ENCODE data around the gene EIF2B2.

Gene EIF2B2

DNA sequence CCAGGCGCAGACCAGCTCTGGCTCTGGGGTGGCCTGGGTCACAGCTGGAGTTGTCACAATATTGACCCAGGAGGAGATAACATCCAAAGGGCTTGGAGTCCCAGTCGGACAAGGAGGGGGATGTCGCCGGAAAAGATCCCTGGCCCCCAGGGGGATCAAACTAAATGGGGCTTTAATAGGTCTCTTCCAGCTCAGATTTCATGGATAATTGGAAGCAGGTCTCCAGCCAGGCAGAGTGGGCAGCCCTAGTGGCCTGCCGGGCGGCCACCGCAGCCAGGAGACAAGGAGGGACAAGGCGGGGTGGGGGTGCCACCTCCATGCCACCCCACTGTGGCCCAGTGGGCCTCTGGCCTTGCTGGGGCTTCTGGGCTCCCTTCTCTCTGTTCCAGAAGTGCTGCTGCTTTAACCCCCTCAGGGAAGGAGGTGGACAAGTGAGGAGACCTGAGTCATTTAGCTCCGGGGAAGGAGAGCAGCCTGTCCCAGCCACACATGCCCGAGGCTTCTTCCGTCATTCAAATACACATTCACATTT, 24.2 kb upstream of the EIF2B2 start:
- H3K4me3 ChIP-seq (ENCODE audit: low read depth, low read length): no peak overlapping the region
- TF ChIP-seq, protein P1, sequence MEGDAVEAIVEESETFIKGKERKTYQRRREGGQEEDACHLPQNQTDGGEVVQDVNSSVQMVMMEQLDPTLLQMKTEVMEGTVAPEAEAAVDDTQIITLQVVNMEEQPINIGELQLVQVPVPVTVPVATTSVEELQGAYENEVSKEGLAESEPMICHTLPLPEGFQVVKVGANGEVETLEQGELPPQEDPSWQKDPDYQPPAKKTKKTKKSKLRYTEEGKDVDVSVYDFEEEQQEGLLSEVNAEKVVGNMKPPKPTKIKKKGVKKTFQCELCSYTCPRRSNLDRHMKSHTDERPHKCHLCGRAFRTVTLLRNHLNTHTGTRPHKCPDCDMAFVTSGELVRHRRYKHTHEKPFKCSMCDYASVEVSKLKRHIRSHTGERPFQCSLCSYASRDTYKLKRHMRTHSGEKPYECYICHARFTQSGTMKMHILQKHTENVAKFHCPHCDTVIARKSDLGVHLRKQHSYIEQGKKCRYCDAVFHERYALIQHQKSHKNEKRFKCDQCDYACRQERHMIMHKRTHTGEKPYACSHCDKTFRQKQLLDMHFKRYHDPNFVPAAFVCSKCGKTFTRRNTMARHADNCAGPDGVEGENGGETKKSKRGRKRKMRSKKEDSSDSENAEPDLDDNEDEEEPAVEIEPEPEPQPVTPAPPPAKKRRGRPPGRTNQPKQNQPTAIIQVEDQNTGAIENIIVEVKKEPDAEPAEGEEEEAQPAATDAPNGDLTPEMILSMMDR (IDR thresholded peaks at IDR 0.05; ENCODE audit: low read depth, low read length): no peak
- DNase-seq (ENCODE audit: low read depth, low spot score): peak; percentile 23
- in situ Hi-C loops (cut with HindIII; ENCODE audit: low sequenced_read_pairs): no loop called here

DNA sequence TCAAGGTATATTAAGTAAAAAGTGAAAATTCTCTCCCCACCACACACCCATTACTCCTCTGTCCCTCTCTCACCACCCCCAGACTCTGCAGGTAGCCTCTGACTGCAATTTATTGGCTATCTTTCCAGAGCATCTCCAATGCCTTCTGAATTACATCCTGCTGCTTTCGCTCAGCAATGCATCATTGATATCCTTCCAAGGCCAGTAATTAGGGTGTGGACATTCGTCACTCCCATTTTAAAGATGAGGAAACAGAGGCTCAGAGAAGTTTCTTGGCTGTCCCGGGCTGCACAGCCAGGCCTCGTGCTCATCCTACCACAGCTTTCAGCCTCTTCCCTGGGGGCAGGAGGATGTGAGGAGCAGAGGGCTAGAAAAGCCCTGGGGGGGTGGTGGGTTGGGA, 23.7 kb upstream of the EIF2B2 start:
- TF ChIP-seq, protein P1 (IDR thresholded peaks at IDR 0.05; ENCODE audit: low read depth, low read length): no peak
- no peak overlapping the region for H3K4me3 ChIP-seq (ENCODE audit: low read depth, low read length)
- in situ Hi-C loops (cut with HindIII; ENCODE audit: low sequenced_read_pairs): no loop called here
- no peak for DNase-seq (ENCODE audit: low read depth, low spot score)

DNA sequence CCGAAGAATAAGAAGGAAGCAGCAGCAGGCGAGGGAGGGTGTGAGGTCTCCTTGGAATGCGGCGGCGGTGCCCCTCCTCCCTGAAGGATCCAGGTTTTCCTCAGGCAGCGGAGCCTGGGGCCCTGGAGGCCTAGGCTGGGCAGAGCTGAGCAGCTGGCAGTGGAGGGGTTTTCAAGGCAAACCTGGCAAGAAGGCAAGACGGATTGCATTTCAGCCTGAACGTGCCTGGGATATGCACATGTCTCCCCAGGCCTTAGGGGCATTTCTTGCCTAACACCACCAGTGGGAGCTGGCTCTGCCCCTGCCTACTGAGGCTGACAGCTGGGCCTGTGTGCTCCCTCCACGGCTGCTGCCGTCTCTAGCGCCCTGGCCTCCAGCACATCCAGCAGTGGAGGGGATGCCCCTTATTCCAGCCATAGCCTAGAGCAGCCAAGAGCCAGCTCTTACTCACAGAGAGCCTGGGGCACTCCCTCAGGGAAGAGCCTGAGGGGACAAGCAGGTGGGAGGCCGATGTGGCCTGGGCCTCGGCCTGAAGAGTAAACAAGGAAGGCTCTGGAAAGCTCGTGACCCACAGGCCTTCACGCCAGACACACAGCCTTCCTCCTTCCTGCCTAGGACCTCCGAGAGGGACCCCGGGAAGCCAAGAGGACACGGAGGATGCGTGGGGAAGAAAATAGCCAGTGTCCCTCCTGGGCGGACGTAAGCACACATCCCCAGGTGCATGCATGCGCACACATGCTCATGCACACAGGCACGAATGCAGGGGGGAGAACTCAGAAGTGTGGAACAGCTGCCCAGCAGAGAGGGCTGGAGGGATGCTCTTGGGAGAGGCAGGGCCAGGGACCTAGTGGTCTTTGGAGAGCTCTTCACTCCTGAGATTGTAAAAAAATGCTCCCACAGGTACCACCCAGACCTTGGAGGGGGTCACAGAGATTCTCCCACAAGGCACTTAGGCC, 23.0 kb upstream of the EIF2B2 start:
- TF ChIP-seq, protein P1 (IDR thresholded peaks at IDR 0.05; ENCODE audit: low read depth, low read length): peak; percentile 31
- in situ Hi-C loops (cut with HindIII; ENCODE audit: low sequenced_read_pairs): no loop called here
- DNase-seq (ENCODE audit: low read depth, low spot score): peak; percentile 47
- H3K4me3 ChIP-seq (ENCODE audit: low read depth, low read length): no peak overlapping the region

DNA sequence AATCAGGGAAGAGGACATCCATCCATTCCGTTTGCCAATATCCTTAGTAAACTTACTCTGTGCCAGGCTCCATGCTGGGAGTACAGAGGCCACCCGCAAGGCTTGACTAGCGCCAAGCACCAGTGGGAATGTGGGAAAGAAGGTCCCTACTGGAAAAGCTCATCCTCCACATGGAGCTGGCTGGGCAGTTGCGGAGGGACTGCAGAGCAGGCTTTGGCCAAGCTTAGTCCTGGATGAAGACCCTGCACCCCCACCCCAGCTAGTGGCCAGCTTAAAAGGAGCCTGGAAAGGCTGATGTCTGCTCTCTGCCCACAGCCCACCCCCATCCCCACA, 22.4 kb upstream of the EIF2B2 start:
- TF ChIP-seq, protein P1 (IDR thresholded peaks at IDR 0.05; ENCODE audit: low read depth, low read length): no peak
- in situ Hi-C loops (cut with HindIII; ENCODE audit: low sequenced_read_pairs): no loop called here
- no peak overlapping the region for H3K4me3 ChIP-seq (ENCODE audit: low read depth, low read length)
- DNase-seq (ENCODE audit: low read depth, low spot score): peak; percentile 54

DNA sequence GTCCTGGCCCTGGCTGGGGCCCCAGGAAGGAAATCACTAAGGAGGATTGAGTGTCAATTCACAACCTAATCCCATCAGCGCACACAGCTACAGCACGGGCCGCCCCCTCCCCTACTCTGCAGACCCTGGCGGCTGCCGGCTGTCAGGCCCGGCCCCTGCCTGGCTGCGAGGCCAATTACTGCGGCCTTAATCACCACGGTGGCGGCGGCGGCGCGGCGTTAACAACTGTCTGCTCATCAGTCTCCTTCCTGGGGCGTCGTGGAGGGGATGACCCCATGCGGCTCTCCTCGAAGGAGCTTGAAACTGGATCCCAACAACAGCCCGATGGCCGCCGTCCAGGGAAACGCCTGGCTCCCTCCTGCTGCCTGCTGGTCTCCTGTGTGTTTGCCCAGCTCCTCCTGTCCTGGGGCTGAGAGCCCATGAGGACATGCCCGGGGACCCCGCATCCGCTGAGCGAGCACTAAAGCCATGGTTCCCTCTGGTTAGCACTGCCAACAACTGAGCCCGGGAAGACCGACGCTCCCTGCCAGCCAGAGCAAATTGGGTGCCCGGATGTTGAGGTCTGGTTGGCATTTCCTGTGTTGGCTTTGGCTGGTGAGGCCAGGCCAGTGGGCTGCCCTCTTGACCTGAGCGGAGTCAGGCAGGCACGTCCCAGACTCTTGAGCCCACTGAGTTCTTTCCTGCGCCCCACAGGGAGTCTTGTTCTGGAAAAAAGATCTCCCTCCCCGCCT, 21.8 kb upstream of the EIF2B2 start:
- TF ChIP-seq, protein P1 (IDR thresholded peaks at IDR 0.05; ENCODE audit: low read depth, low read length): peak; percentile 3
- in situ Hi-C loops (cut with HindIII; ENCODE audit: low sequenced_read_pairs): no loop called here
- no peak overlapping the region for H3K4me3 ChIP-seq (ENCODE audit: low read depth, low read length)
- peak; percentile 90 for DNase-seq (ENCODE audit: low read depth, low spot score)

DNA sequence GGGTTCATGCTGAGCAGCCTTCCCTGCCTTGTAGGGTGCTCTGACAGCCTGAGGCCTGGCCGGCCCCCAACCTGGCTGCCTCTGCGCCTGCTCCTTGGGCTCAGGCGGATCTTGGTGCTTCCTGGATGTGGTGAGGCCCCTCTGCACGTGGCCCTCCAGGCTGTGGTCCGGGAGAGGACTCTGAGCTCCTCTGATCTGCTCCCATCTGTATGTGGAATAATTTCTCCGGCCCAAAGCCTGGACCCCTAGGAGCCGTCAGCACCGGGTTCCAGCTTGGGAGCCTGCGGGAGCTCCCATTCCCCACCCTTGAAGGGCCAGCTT, 21.3 kb upstream of the EIF2B2 start:
- in situ Hi-C loops (cut with HindIII; ENCODE audit: low sequenced_read_pairs): no loop called here
- no peak for DNase-seq (ENCODE audit: low read depth, low spot score)
- TF ChIP-seq, protein P1 (IDR thresholded peaks at IDR 0.05; ENCODE audit: low read depth, low read length): no peak
- H3K4me3 ChIP-seq (ENCODE audit: low read depth, low read length): no peak overlapping the region
